Activated CD8-positive, alpha-beta memory T cell treated with anti-CD3 and anti-CD28 coated beads, Interleukin-2, amount 10 ng/mL, durations not matched to agents 7 days and 5 days (primary cell): ENCODE measurements around the gene DGKH. TPM values are rescaled to one million over a fixed set of nuclear protein-coding genes. Genes with fewer than 3 reads are reported as not detected.

ENCODE experiments used
- ATAC-seq: fragments of 150-1000 bp; cut with Tn5 transposase; one replicate; pipeline ENCODE4 v1.10.0; 2021; ENCODE audit warnings: moderate library complexity
- CTCF ChIA-PET: fragments of 350-600 bp; sonication (Branson Sonifier 250); formaldehyde crosslinking; loops from one replicate; lab custom pipeline; 2021; ENCODE audit warnings: antibody characterized with exemption; lab: Charles Lee
- DNase-seq: peaks from one replicate; pipeline ENCODE4 v3.0.0-alpha.2; 2020
- H3K27ac Mint-ChIP-seq: one replicate; pipeline ENCODE4 v1.8.0; 2021; ENCODE audit warnings: mild to moderate bottlenecking, mixed read lengths
- H3K27me3 Mint-ChIP-seq: one replicate; pipeline ENCODE4 v1.8.0; 2021; ENCODE audit warnings: mixed read lengths
- H3K36me3 Mint-ChIP-seq: one replicate; pipeline ENCODE4 v1.8.0; 2021; ENCODE audit warnings: mild to moderate bottlenecking, mixed read lengths
- H3K4me1 Mint-ChIP-seq: one replicate; pipeline ENCODE4 v1.8.0; 2021; ENCODE audit warnings: mixed read lengths
- H3K4me3 Mint-ChIP-seq: one replicate; pipeline ENCODE4 v1.8.0; 2021; ENCODE audit warnings: mild to moderate bottlenecking, moderate library complexity, mixed read lengths
- H3K9me3 Mint-ChIP-seq: one replicate; pipeline ENCODE4 v1.8.0; 2022; ENCODE audit warnings: low read depth, mixed read lengths
- total RNA-seq, 2 experiments: library from RNA; stranded (reverse); gene quantifications; one replicate each; pipeline ENCODE4 v1.2.3, GENCODE V29; 2021

Gene DGKH
- total RNA-seq, 2 experiments from 2014 or later, result 20.0 to 24.7 TPM

DNA sequence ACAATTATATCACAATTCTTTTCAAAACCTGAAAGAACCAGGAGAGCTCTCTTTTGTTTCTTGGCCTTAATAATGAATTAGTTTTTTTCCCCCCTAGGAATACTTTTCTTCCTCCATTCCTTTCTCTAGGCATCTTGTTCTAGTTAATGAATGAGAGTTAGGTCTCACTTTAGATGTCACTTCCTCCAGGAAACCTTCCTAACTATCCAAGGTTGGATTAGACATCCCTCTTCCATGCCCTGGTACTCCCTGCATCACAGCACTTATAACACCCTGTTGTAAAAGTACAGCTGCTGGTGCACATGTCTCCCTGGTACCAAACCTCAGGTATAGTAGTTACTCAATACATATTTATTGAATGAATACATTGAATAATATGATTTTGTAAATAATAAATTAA is 21.2 kb upstream of the DGKH start:
- Mint-ChIP-seq H3K4me3 (no peak overlapping the region), H3K27ac (no peak overlapping the region), H3K27me3 (peaks cover 6% of the 10 kb centered on the region), H3K9me3 (no peaks in the 10 kb centered on the region), H3K36me3 (no peaks in the 10 kb centered on the region), H3K4me1 (no peaks in the 10 kb centered on the region)
- ATAC-seq (no peak), DNase-seq (no peak)
- CTCF ChIA-PET, result no interaction called here

DNA sequence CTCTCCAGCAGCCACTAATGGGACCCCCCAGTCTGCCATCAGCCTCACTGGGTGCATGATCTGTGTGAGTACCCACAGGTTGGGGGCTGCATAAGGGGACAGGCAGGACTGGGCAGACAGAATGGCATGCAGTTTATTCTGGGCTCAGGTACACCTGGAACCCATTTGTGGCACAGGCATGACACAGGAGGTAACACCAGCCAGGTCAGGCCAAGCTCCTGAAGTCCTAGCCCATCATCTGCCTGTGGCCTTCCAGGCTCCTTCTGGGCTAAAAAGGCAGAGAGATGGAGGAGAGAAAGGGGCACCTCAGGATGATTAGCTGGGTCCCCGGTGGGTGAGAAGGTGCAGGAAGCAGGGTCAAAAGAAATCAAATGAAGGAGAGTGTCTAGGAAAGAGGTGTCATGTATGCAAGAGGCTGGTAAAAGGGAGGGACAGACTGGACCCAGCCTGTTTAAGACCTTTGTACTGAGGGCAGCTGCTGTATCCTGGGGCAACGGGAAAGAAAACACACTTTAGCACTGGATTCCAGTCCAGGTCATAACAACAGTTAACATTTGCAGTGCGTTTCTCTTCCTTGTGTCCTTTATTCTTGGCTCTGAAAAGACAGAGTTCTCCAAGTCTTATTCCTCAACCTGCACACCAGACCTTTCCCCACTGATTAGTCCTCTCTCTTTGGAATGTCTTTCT is 20.2 kb upstream of the DGKH start:
- Mint-ChIP-seq H3K27ac (no peak overlapping the region), H3K4me3 (no peak overlapping the region), H3K27me3 (peaks cover 6% of the 10 kb centered on the region), H3K4me1 (no peaks in the 10 kb centered on the region), H3K9me3 (no peaks in the 10 kb centered on the region), H3K36me3 (no peaks in the 10 kb centered on the region)
- CTCF ChIA-PET, result no interaction called here
- ATAC-seq, result no peak
- no peak for DNase-seq

DNA sequence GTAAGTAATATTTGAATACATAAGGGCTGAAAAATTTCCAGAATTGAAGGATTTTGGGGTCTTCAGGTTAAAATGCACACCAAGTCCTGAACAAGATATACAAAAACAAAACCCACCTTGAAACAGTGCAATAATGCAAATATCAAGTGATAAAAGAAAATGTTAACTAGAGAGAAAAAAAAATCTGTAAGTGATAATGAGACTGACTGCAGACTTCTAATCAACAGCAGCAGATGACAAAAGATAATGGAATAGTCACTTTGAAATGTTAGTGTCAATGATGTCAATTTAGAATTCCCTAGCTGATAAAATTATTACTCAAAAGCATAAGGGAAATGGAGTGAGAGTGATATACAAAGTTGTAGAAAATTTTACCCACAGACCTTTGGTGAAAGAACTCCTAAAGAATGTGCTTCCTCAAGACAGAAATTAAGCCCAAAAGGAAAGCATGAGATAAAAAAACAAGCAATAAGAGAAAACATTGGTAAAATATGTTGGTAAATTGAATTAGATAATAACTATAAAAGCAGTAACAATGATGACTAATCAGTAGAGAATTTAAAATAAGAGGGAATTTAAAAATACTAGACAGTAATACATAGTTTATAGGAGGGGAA is 12.4 kb upstream of the DGKH start:
- Mint-ChIP-seq H3K27me3 (peaks cover 17% of the 10 kb centered on the region), H3K27ac (no peak overlapping the region), H3K4me3 (no peak overlapping the region), H3K9me3 (peaks cover 2% of the 10 kb centered on the region), H3K36me3 (no peaks in the 10 kb centered on the region), H3K4me1 (peaks cover 10% of the 10 kb centered on the region)
- CTCF ChIA-PET, result no interaction called here
- ATAC-seq (no peak), DNase-seq (no peak)

DNA sequence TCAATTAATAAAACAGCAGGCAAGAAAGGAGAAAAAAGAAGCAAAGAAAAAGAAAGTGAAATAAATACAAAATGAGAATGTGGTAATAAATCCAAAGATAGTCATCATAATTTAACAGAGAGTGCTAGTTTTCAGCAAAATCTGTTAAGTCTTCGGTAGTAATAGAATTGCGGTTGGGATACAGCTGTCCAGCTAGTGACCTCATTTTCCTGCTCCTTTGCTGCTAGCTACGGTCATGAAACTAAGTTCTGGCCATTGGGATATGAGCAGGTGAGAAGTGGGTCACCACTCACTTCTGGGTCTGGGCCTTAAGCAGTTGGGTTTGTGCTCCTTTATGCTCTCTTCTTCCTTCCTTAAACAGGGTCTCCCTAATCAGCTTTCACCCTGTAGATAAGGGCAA is 11.7 kb upstream of the DGKH start:
- H3K4me1 Mint-ChIP-seq, result peaks cover 13% of the 10 kb centered on the region
- ATAC-seq (no peak), DNase-seq (no peak)
- peaks cover 2% of the 10 kb centered on the region for H3K9me3 Mint-ChIP-seq
- H3K27me3 Mint-ChIP-seq, result peaks cover 21% of the 10 kb centered on the region
- CTCF ChIA-PET, result no interaction called here
- no peak overlapping the region for H3K4me3 Mint-ChIP-seq
- H3K36me3 Mint-ChIP-seq, result no peaks in the 10 kb centered on the region
- no peak overlapping the region for H3K27ac Mint-ChIP-seq

DNA sequence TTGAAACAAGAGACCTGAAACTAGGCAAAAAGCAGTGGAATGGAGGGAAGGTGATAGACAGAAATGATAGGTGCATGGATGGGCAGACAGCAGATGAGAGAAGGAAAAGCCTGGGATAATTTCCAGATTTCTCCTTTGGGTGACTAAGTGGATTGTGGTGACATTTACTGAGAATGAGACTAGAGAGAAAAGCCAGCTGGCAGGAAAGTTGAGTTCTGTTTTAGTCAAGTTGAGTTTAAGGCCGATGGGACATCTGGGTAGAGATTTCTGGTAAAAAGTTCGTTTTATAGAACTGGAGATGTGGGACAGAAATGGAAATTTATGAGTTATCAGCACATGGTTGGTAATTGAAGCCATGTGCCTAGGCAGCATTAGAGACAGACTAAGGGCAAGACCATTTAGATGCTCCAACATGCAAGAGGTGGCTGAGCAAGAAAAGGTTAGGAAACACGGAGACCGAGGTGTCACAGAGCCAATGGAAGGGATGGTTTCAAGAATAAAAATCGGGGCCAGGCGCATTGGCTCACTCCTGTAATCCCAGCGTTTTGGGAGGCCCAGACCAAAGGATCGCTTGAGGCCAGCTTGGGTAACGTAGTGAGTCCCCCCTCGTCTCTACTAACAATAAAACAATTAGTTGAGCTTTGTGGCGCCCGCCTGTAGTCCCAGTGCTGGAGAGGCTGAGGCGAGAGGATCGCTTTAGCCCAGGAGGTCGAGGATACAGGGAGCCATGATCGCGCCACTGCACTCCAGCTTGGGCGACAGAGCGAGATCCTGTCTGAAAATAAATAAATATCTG is 9.6 kb upstream of the DGKH start:
- H3K27ac Mint-ChIP-seq, result no peak overlapping the region
- H3K27me3 Mint-ChIP-seq, result peaks cover 28% of the 10 kb centered on the region
- DNase-seq, result no peak
- CTCF ChIA-PET, result no interaction called here
- H3K36me3 Mint-ChIP-seq, result peaks cover 2% of the 10 kb centered on the region
- no peak for ATAC-seq
- H3K4me1 Mint-ChIP-seq, result peaks cover 17% of the 10 kb centered on the region
- peaks cover 2% of the 10 kb centered on the region for H3K9me3 Mint-ChIP-seq
- H3K4me3 Mint-ChIP-seq, result peak overlapping the region; percentile 82

DNA sequence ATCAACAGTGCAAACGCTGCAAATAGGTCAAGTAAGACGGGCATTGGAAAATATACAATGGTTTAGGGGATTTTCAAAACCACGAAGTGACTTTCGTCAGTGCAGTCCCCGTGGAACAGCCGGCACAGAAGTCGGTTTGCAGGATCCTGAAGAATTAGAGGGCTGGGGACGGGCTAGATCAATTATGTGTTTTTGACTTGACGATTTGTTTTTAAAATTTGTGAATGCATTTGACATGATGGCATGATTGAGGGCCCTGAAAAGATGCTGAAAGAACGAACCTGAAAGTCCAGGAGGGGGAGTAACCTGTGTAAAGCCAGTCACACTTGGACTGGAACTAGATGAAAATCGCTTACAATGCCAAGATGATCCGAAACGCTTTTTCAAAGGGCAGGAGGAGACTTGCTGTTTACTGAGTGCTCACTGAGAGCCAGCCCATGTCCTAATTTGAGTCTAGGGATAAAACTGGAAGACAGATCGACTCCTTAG is 8.9 kb upstream of the DGKH start:
- peaks cover 2% of the 10 kb centered on the region for H3K36me3 Mint-ChIP-seq
- CTCF ChIA-PET, result no interaction called here
- peak overlapping the region; percentile 79 for H3K27ac Mint-ChIP-seq
- H3K27me3 Mint-ChIP-seq, result peaks cover 28% of the 10 kb centered on the region
- peak overlapping the region; percentile 82 for H3K4me3 Mint-ChIP-seq
- H3K9me3 Mint-ChIP-seq, result peaks cover 2% of the 10 kb centered on the region
- DNase-seq (no peak), ATAC-seq (no peak)
- H3K4me1 Mint-ChIP-seq, result peaks cover 17% of the 10 kb centered on the region

DNA sequence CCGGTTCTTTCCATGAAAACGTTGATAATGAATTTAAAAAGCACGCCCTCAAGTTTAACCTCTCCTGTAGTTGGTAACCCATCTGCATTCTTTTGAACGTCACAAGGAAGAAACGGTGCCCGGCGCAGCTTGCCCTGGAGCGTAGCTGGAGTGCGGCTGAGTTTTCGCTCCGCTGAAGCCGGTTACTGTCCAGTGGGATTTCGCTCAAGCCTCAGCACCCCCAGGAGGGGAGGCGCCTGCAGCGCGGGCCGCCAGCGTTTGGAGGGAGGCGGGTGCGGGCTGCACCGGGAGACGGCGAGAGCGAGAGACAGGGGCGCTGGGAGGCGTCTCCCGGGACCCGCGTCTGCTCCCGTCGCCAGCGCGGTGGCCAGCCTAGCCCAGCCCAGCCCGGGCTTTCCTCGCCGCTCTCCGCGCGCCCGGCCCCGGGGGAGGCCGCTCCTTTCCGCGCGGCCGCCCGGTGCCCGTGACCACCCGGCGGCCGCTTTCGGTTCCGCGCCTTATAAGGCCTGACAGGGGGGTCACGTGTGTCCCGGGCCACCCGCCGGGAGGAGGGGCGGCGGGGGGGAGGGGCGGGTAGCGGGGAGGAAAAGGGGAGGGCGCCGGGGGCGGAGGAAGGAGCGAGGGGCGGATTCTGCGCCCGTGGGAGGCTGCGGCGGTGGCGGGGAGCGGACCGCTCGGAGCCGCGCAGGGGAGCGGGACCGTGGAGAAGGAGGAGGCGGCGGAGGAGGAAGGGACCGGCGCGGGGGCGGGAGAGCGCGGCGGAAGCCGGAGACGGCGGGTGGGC is 8.3 kb upstream of the DGKH start:
- peaks cover under 1% of the 10 kb centered on the region for H3K9me3 Mint-ChIP-seq
- H3K4me3 Mint-ChIP-seq, result peak overlapping the region; percentile 82
- ATAC-seq (peak; percentile 89), DNase-seq (peak; percentile 91)
- H3K36me3 Mint-ChIP-seq, result peaks cover 2% of the 10 kb centered on the region
- peaks cover 31% of the 10 kb centered on the region for H3K27me3 Mint-ChIP-seq
- peak overlapping the region; percentile 81 for H3K27ac Mint-ChIP-seq
- H3K4me1 Mint-ChIP-seq, result peaks cover 17% of the 10 kb centered on the region
- CTCF ChIA-PET, result no interaction called here

DNA sequence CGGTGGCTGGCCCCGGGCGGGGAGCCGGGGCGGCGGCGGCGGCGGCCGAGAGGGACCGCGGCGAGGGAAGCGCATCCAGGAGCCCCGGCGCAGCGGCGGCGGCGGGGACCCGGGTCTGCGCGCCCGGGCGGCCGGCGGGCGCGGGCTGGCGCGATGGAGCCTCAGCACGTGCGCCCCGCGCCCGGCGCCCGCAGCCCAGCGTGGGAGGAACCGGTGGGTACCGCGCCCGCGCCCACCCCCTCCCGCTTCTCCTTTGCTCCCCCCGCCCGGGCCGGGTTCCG is 7.8 kb upstream of the DGKH start:
- DNase-seq (no peak), ATAC-seq (no peak)
- Mint-ChIP-seq H3K36me3 (peaks cover 2% of the 10 kb centered on the region), H3K27ac (no peak overlapping the region), H3K9me3 (no peaks in the 10 kb centered on the region), H3K4me3 (peak overlapping the region; percentile 75), H3K27me3 (peaks cover 32% of the 10 kb centered on the region), H3K4me1 (peaks cover 17% of the 10 kb centered on the region)
- CTCF ChIA-PET, result no interaction called here

DNA sequence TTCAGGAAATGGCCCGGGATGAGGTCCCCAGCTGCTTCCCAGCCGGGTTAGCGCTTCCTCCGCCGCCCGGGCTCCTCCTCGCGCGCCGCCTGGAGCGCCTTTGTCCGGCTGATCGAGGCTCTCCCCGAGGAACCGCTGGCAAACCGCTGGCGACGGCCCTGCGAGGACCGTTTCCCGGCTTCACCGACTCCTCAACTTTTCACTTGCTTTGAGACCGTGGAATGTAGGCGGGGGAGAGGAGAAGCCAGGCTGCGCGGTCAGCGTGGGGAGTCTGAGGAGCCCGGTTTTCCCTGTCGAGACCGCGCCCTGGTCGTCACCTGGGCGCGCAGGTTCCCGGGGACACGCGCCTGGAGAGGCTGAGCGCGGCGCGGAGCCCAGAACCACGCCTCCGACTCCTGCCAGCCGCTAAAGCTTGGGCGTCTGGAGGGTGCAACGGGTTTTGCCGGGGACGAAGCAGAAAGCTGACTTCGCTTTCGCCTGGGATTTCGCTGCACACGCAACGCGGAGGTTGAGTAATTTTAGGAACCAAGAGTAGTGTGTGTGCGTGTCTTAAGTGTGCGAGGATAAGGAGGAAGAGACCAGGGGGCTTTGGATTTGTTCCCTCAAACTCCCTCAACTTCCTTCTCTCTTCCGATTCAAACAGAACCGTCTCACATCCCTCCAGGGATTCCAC is 7.3 kb upstream of the DGKH start:
- Mint-ChIP-seq H3K4me3 (peak overlapping the region; percentile 74), H3K27me3 (peaks cover 31% of the 10 kb centered on the region), H3K9me3 (no peaks in the 10 kb centered on the region), H3K27ac (peak overlapping the region; percentile 52), H3K36me3 (peaks cover 2% of the 10 kb centered on the region), H3K4me1 (peaks cover 17% of the 10 kb centered on the region)
- CTCF ChIA-PET, result interaction anchor here (0.6 to 0.9 kb wide), 2 partner anchors 373 to 545 kb away, joined by 3 to 4 read pairs; no protein-coding TSS in a partner anchor
- ATAC-seq (peak; percentile 8), DNase-seq (peak; percentile 52)

DNA sequence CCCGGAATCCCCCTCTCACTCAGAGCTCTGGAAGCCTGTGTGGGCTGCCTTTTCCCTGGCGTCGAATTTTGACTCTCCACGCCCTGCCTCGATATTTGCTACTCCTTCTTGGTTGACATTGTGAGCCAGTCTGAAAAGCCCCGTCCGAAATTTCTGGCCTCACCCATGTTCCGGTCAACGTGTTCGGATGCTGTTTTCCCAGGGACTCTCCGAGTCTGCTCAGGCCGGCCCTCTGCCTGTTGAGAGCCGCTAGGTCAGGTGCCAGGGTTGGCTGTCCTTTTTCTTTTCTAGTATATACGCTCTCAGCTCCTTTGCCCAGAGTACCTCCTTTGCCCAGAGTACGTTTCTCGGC is 6.8 kb upstream of the DGKH start:
- Mint-ChIP-seq H3K4me3 (peak overlapping the region; percentile 74), H3K4me1 (peaks cover 17% of the 10 kb centered on the region), H3K27ac (peak overlapping the region; percentile 52), H3K27me3 (peaks cover 33% of the 10 kb centered on the region), H3K36me3 (peaks cover 2% of the 10 kb centered on the region), H3K9me3 (no peaks in the 10 kb centered on the region)
- CTCF ChIA-PET, result interaction anchor here (0.6 to 0.9 kb wide), 2 partner anchors 373 to 545 kb away, joined by 3 to 4 read pairs; no protein-coding TSS in a partner anchor
- ATAC-seq (no peak), DNase-seq (no peak)

DNA sequence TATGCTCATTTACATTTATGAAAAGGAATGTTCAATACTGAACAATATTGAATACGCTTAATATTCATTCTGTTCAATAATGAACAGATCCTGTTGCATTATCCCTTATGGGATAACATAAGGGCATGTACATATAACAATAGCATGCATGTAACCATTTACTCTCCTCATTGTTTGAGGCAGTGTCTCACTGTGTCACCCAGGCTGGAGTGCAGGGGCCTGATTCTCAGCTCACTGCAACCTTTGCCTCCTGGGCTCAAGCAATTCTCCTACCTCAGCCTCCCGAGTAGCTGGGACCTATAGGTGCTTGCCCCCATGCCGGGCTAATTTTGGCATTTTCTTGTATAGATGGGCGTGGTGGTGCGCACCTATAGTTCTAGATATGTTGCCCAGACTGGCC is 4.8 kb upstream of the DGKH start:
- no peaks in the 10 kb centered on the region for H3K9me3 Mint-ChIP-seq
- peaks cover 27% of the 10 kb centered on the region for H3K27me3 Mint-ChIP-seq
- CTCF ChIA-PET, result no interaction called here
- peaks cover 2% of the 10 kb centered on the region for H3K36me3 Mint-ChIP-seq
- H3K4me1 Mint-ChIP-seq, result peaks cover 22% of the 10 kb centered on the region
- ATAC-seq, result no peak
- no peak overlapping the region for H3K27ac Mint-ChIP-seq
- no peak for DNase-seq
- H3K4me3 Mint-ChIP-seq, result no peak overlapping the region

DNA sequence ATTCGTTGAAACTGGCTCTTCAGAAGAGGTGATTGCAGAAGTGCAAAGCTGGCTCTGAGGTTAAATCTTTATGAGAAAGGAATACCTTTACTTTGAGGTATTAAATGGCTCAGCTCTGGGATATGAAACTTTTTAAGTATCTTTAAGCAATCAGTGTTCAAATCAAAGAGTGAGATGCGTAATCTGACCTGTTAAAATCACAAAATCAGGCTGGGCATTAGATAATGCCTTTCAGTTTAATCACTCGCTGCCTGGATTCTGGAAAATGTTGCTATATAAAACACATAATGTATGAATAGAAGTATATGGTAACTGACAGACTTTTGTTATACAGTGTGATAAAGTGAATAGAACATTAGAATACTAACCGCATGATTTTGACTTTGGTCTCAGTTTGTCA is 2.0 kb upstream of the DGKH start:
- Mint-ChIP-seq H3K4me1 (peaks cover 22% of the 10 kb centered on the region), H3K27me3 (peaks cover 23% of the 10 kb centered on the region), H3K4me3 (no peak overlapping the region), H3K36me3 (peaks cover 9% of the 10 kb centered on the region), H3K27ac (no peak overlapping the region), H3K9me3 (no peaks in the 10 kb centered on the region)
- ATAC-seq (no peak), DNase-seq (no peak)
- CTCF ChIA-PET, result interaction anchor here (1.0 to 2.0 kb wide), 2 partner anchors 12 kb away, joined by 3 to 5 read pairs; no protein-coding TSS in a partner anchor
